HCT116 (cell line): ENCODE data around the gene ANXA4. TPM values are rescaled to one million over a fixed set of nuclear protein-coding genes. Genes with fewer than 3 reads are reported as not detected.

Experiments
- ATAC-seq: fragments of 200-7000 bp; cut with Tn5 transposase; 2 replicates; pipeline ENCODE4 v1.9.1; 2020; ENCODE audit warnings: mild to moderate bottlenecking, moderate library complexity
- BruUV-seq: library from RNA; stranded (reverse); fragments of 400-500 nt; replicated peaks from 2 replicates; lab custom pipeline; 2021; lab: Mats Ljungman, UMichigan
- CTCF ChIA-PET: fragments of 300-600 bp; sonication (Branson Sonifier 250); formaldehyde crosslinking; loops from one replicate; lab custom pipeline; 2021; ENCODE audit warnings: antibody characterized with exemption; lab: Charles Lee
- POLR2A ChIA-PET: fragments of 300-600, 350-600 bp; sonication (Branson Sonifier 250); formaldehyde crosslinking; loops from one replicate; lab custom pipeline; 2021; ENCODE audit warnings: antibody characterized with exemption; lab: Charles Lee
- RAD21 ChIA-PET, 2 experiments: fragments of 300-600 bp; sonication (Branson Sonifier 250); formaldehyde crosslinking; loops; one replicate each; lab custom pipeline; 2023; ENCODE audit warnings: low total read pairs in 2 of 2; ENCODE audit not compliant: uncharacterized antibody in 2 of 2, unreplicated experiment in 2 of 2, low non-redundant PET in 1 of 2; lab: Charles Lee
- DNase-seq: peaks from one replicate; pipeline ENCODE4 v3.0.0-alpha.2; 2010; ENCODE audit warnings: low read depth, low spot score
- H2AFZ ChIP-seq: fragments of 200-600 bp; shearing (Covaris generic), sonication (generic); 2 replicates; pipeline ENCODE4 v1.6.1; 2017; ENCODE audit warnings: low read depth, mixed run types, mixed read lengths, antibody characterized with exemption, low read length; ENCODE audit not compliant: poor library complexity, severe bottlenecking
- H3K27ac ChIP-seq: 2 replicates; pipeline ENCODE4 v1.5.1; 2012; ENCODE audit warnings: low read depth, low read length
- H3K27me3 ChIP-seq: fragments of 200-600 bp; sonication (generic); 2 replicates; pipeline ENCODE4 v1.6.1; 2016; ENCODE audit warnings: mixed run types, low read length, mixed read lengths; ENCODE audit not compliant: insufficient read depth
- H3K36me3 ChIP-seq, 2 experiments: fragments of 200-500 bp in 1 of 2; fragments of 200-600 bp in 1 of 2; sonication (Bioruptor generic) in 1 of 2; sonication (generic) in 1 of 2; 2 replicates each; pipeline versions ENCODE4 v1.5.1 to v1.6.1; 2014 to 2016; ENCODE audit warnings: low read length in 2 of 2, inconsistent platforms in 1 of 2, mixed read lengths in 1 of 2, mixed run types in 1 of 2; ENCODE audit not compliant: insufficient read depth in 2 of 2, control insufficient read depth in 1 of 2
- H3K4me1 ChIP-seq, 2 experiments: fragments of 200-600 bp in 1 of 2; sonication (generic) in 1 of 2; 2 replicates each; pipeline versions ENCODE4 v1.5.1 to v1.6.1; 2012 to 2017; ENCODE audit warnings: low read length in 2 of 2, inconsistent platforms in 1 of 2, mild to moderate bottlenecking in 1 of 2, mixed read lengths in 1 of 2, mixed run types in 1 of 2, moderate library complexity in 1 of 2; ENCODE audit not compliant: insufficient read depth in 2 of 2, control insufficient read depth in 1 of 2
- H3K4me2 ChIP-seq: fragments of 200-600 bp; sonication (generic); 2 replicates; pipeline ENCODE4 v1.6.1; 2017; ENCODE audit warnings: mixed run types, low read length, mixed read lengths
- H3K4me3 ChIP-seq, 2 experiments: fragments of 200-600 bp in 1 of 2; sonication (generic) in 1 of 2; replicated peaks in 1 of 2; 2 replicates each; pipeline ENCODE4 v1.5.1; 2011 to 2016; ENCODE audit warnings: low read length in 2 of 2, control low read depth in 1 of 2, low read depth in 1 of 2, mild to moderate bottlenecking in 1 of 2, mixed read lengths in 1 of 2, mixed run types in 1 of 2
- H3K79me2 ChIP-seq: fragments of 200-600 bp; sonication (generic); 2 replicates; pipeline ENCODE4 v1.6.1; 2017; ENCODE audit warnings: mild to moderate bottlenecking, mixed run types, low read length, moderate library complexity, mixed read lengths; ENCODE audit not compliant: insufficient read depth
- H3K9ac ChIP-seq: fragments of 200-600 bp; sonication (generic); 2 replicates; pipeline ENCODE4 v1.6.1; 2016; ENCODE audit warnings: low read length, mixed read lengths
- H3K9me2 ChIP-seq: fragments of 200-600 bp; sonication (generic), shearing (Covaris generic); 2 replicates; pipeline ENCODE4 v1.6.1; 2017; ENCODE audit warnings: mixed run types, mild to moderate bottlenecking, moderate library complexity; ENCODE audit not compliant: insufficient read depth
- H3K9me3 ChIP-seq, 2 experiments: fragments of 200-500 bp in 1 of 2; fragments of 200-600 bp in 1 of 2; sonication (Bioruptor generic) in 1 of 2; sonication (generic) in 1 of 2; 2 replicates each; pipeline ENCODE4 v1.6.1; 2014 to 2017; ENCODE audit warnings: low read length in 2 of 2, mixed read lengths in 2 of 2, inconsistent platforms in 1 of 2, low read depth in 1 of 2, mild to moderate bottlenecking in 1 of 2, mixed run types in 1 of 2, moderate library complexity in 1 of 2; ENCODE audit not compliant: control insufficient read depth in 1 of 2, insufficient read depth in 1 of 2
- H4K20me1 ChIP-seq: fragments of 200-600 bp; sonication (generic), shearing (Covaris generic); 2 replicates; pipeline ENCODE4 v1.6.1; 2017; ENCODE audit warnings: mixed run types, mild to moderate bottlenecking, moderate library complexity; ENCODE audit not compliant: insufficient read depth
- EGR1 ChIP-seq: IDR thresholded peaks from 2 replicates; pipeline ENCODE4 v1.6.1; 2012; ENCODE audit warnings: low read depth
- ELF1 ChIP-seq: IDR thresholded peaks from 2 replicates; pipeline ENCODE4 v1.6.1; 2012; ENCODE audit warnings: low read depth, borderline replicate concordance
- EZH2 ChIP-seq: fragments of 200-600 bp; sonication (generic); IDR thresholded peaks from 2 replicates; pipeline ENCODE4 v1.6.1; 2017; ENCODE audit warnings: antibody characterized with exemption, mixed run types
- EZH2phosphoT487 ChIP-seq: fragments of 200-600 bp; IDR thresholded peaks from 2 replicates; pipeline ENCODE4 v1.6.1; 2018; ENCODE audit warnings: antibody characterized with exemption, borderline replicate concordance
- POLR2A ChIP-seq: IDR thresholded peaks from 2 replicates; pipeline ENCODE4 v1.7.0; 2011; ENCODE audit warnings: borderline replicate concordance; ENCODE audit not compliant: insufficient read depth, insufficient read length; ENCODE audit errors: extremely low read depth
- POLR2AphosphoS5 ChIP-seq: IDR thresholded peaks from 2 replicates; pipeline ENCODE4 v1.6.1; 2011; ENCODE audit warnings: mild to moderate bottlenecking, low read depth, low read length, moderate library complexity
- RAD21 ChIP-seq: IDR thresholded peaks from 2 replicates; pipeline ENCODE4 v1.6.1; 2012; ENCODE audit warnings: low read depth, mild to moderate bottlenecking
- SIN3A ChIP-seq: IDR thresholded peaks from 2 replicates; pipeline ENCODE4 v1.6.1; 2012; ENCODE audit warnings: low read depth
- SRF ChIP-seq: IDR thresholded peaks from 2 replicates; pipeline ENCODE4 v1.6.1; 2012; ENCODE audit warnings: low read depth
- TCF7L2 ChIP-seq: IDR thresholded peaks from 2 replicates; pipeline ENCODE4 v1.7.0; 2011; ENCODE audit warnings: borderline replicate concordance, inconsistent platforms; ENCODE audit not compliant: insufficient read depth, insufficient read length; ENCODE audit errors: extremely low read depth
- YY1 ChIP-seq: IDR thresholded peaks from 2 replicates; pipeline ENCODE4 v1.6.1; 2011; ENCODE audit warnings: low read length, low read depth, moderate library complexity, mild to moderate bottlenecking; ENCODE audit not compliant: insufficient replicate concordance; ENCODE audit errors: extremely low read depth
- ZBTB33 ChIP-seq: IDR thresholded peaks from 2 replicates; pipeline ENCODE4 v1.6.1; 2011; ENCODE audit warnings: mild to moderate bottlenecking, low read length, moderate library complexity; ENCODE audit not compliant: insufficient replicate concordance; ENCODE audit errors: extremely low read depth
- ZNF274 ChIP-seq: fragments of 200-500 bp; sonication (Bioruptor generic); IDR thresholded peaks from 2 replicates; pipeline ENCODE4 v1.6.1; 2014; ENCODE audit warnings: mild to moderate bottlenecking, low read depth, low read length, inconsistent platforms
- intact Hi-C: fragments of 100-400 bp; cut with micrococcal nuclease; formaldehyde crosslinking; loops from 2 replicates; pipeline ENCODE4 v1.10.0; 2022
- total RNA-seq: library from RNA; stranded (reverse); gene quantifications from one replicate; pipeline ENCODE4 v1.2.1, GENCODE V29; 2021; ENCODE audit not compliant: unreplicated experiment
- TF ChIP-seq, protein P1 (sequence below): IDR thresholded peaks from 2 replicates; pipeline ENCODE4 v1.6.1; 2012
- TF ChIP-seq, protein P2 (sequence below): IDR thresholded peaks from 2 replicates; pipeline ENCODE4 v1.6.1; 2012

Gene ANXA4
- total RNA-seq, 1 experiment from 2014 or later: 64.6 TPM

- no peak for DNase-seq
- H3K27me3 ChIP-seq: no peaks in the 10 kb centered on the region
- H3K27ac ChIP-seq: no peak overlapping the region
- POLR2A ChIA-PET: no interaction called here
- H3K4me1 ChIP-seq: peaks cover 8 to 10% of the 10 kb centered on the region in 2 experiments; a peak in 3 of 4 replicates
- H3K79me2 ChIP-seq: peaks cover 65% of the 10 kb centered on the region
- H3K9ac ChIP-seq: no peak overlapping the region
- RAD21 ChIA-PET: no interaction called here
- no peak for ATAC-seq
- H4K20me1 ChIP-seq: no peaks in the 10 kb centered on the region
- no peaks in the 10 kb centered on the region for H3K9me2 ChIP-seq
- H3K4me2 ChIP-seq: no peak overlapping the region
- peaks cover 0 to 3% of the 10 kb centered on the region in 2 experiments; a peak in 1 of 4 replicates for H3K36me3 ChIP-seq
- BruUV-seq: no TSS peak
- H3K4me3 ChIP-seq: no peak overlapping the region
- intact Hi-C loops: no loop called here
- no peak overlapping the region for H2AFZ ChIP-seq
- H3K9me3 ChIP-seq: no peaks in the 10 kb centered on the region
- CTCF ChIA-PET: no interaction called here
- TF ChIP-seq POLR2AphosphoS5: no peak
- no peak for TF ChIP-seq TCF7L2
- no peak for TF ChIP-seq RAD21
- TF ChIP-seq ELF1: no peak
- no peak for TF ChIP-seq SRF
- TF ChIP-seq YY1: no peak
- TF ChIP-seq, protein P1, sequence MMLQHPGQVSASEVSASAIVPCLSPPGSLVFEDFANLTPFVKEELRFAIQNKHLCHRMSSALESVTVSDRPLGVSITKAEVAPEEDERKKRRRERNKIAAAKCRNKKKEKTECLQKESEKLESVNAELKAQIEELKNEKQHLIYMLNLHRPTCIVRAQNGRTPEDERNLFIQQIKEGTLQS: no peak
- TF ChIP-seq POLR2A: no peak
- TF ChIP-seq ZBTB33: no peak
- no peak for TF ChIP-seq EGR1
- no peak for TF ChIP-seq SIN3A
- TF ChIP-seq, protein P2, sequence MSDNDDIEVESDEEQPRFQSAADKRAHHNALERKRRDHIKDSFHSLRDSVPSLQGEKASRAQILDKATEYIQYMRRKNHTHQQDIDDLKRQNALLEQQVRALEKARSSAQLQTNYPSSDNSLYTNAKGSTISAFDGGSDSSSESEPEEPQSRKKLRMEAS: no peak
- TF ChIP-seq EZH2phosphoT487: no peak
- no peak for TF ChIP-seq EZH2
- no peak for TF ChIP-seq ZNF274
Observed at GRCh38 chr2:69833752-69834151, 91.8 kb downstream of the ANXA4 start.
